Uterus (tissue), 4 donors: ENCODE data around the gene MTPN. TPM values are rescaled to one million over a fixed set of nuclear protein-coding genes. Genes with fewer than 3 reads are reported as not detected.

Experiments
- DNase-seq, 2 donors: peaks; one replicate each; pipeline ENCODE4 v3.0.0-alpha.2; 2019 to 2020
- H3K27ac ChIP-seq, 2 donors: fragments of 200-600 bp; sonication (generic); 1 replicate in 1 of 2; 2 replicates in 1 of 2; pipeline ENCODE4 v1.5.1; 2016 to 2018
- H3K27me3 ChIP-seq, 2 donors: fragments of 200-600 bp; sonication (generic); one replicate each; pipeline ENCODE4 v1.5.1; 2018 to 2019; ENCODE audit warnings: control low read depth in 1 of 2
- H3K36me3 ChIP-seq, 2 donors: fragments of 200-600 bp; sonication (generic); one replicate each; pipeline ENCODE4 v1.5.1; 2019; ENCODE audit warnings: control low read depth in 1 of 2
- H3K4me1 ChIP-seq, 2 donors: fragments of 200-600 bp; sonication (generic); one replicate each; pipeline ENCODE4 v1.5.1; 2018 to 2019; ENCODE audit warnings: control low read depth in 1 of 2
- H3K4me3 ChIP-seq, 2 donors: fragments of 200-600 bp; sonication (generic); 1 replicate in 1 of 2; 2 replicates in 1 of 2; pipeline ENCODE4 v1.5.1; 2018 to 2019; ENCODE audit warnings: mild to moderate bottlenecking in 1 of 2
- H3K9me3 ChIP-seq, 2 donors: fragments of 200-600 bp; sonication (generic); one replicate each; pipeline ENCODE4 v1.5.1; 2019; ENCODE audit warnings: control low read depth in 1 of 2
- CTCF ChIP-seq, 4 experiments: fragments of 200-600 bp in 2 of 4; fragments of 450-650 bp in 2 of 4; sonication (generic) in 2 of 4; IDR thresholded peaks; one replicate each; pipeline ENCODE4 v1.5.1; 2016 to 2019; ENCODE audit warnings: antibody characterized with exemption in 4 of 4, mild to moderate bottlenecking in 2 of 4, moderate library complexity in 1 of 4
- POLR2A ChIP-seq, 2 donors: fragments of 450-650 bp; IDR thresholded peaks; one replicate each; pipeline ENCODE4 v1.6.1; 2016; ENCODE audit warnings: antibody characterized with exemption in 2 of 2, mild to moderate bottlenecking in 1 of 2, moderate library complexity in 1 of 2
- intact Hi-C: fragments of 100-400 bp; cut with DNase I; formaldehyde crosslinking; loops from one replicate; pipeline ENCODE4 v1.15.1; 2023; ENCODE audit warnings: low total_unique reads
- total RNA-seq, 4 donors: library from RNA; depleted of rRNA in 3 of 4; stranded (reverse); fragments of >200 nt in 3 of 4; gene quantifications; one replicate each; pipeline versions ENCODE4 v1.1.0 to v1.2.4, GENCODE V29; 2014 to 2023
- donor health status: DM: yes; HTN: yes; CAD: no.

MTPN gene
- total RNA-seq, 4 donors from 2014 or later = 53.8 to 125 (median 76.8) TPM

- Histone ChIP-seq H3K9me3 (no peaks in the 10 kb centered on the region), H3K36me3 (no peaks in the 10 kb centered on the region), H3K4me3 (no peak overlapping the region), H3K4me1 (peaks cover 0 to 3% of the 10 kb centered on the region in 2 donors), H3K27me3 (no peaks in the 10 kb centered on the region), H3K27ac (peak overlapping the region in 1 of 2 donors; percentile 59)
- intact Hi-C loops = loop anchor here (10.0 kb wide), 1 partner anchor 314 kb away; the partner anchor contains the start of gene STMP1
- peak; percentile 17 to 30 for DNase-seq
- TF ChIP-seq POLR2A (IDR thresholded peaks at IDR 0.05) (no peak), CTCF (IDR thresholded peaks at IDR 0.05) (no peak)
Measured at GRCh38 chr7:135978624-135979023, 1.5 kb upstream of the MTPN start.

GRCh38 chr7:135977742-135978066 lies 545 bp upstream of the MTPN start:
- Histone ChIP-seq H3K4me3 (peak overlapping the region; percentile 71 to 91), H3K27ac (peak overlapping the region; percentile 68 to 81), H3K27me3 (no peaks in the 10 kb centered on the region), H3K4me1 (peaks cover 0 to 3% of the 10 kb centered on the region in 2 donors), H3K36me3 (no peaks in the 10 kb centered on the region), H3K9me3 (no peaks in the 10 kb centered on the region)
- DNase-seq = no peak
- TF ChIP-seq POLR2A (IDR thresholded peaks at IDR 0.05) = no peak
- no peak for TF ChIP-seq CTCF (IDR thresholded peaks at IDR 0.05)
- intact Hi-C loops = loop anchor here (10.0 kb wide), 1 partner anchor 313 kb away; the partner anchor contains the start of gene STMP1

- no peak for DNase-seq
- Histone ChIP-seq H3K4me3 (peak overlapping the region; percentile 71 to 91), H3K27me3 (no peaks in the 10 kb centered on the region), H3K9me3 (no peaks in the 10 kb centered on the region), H3K4me1 (peaks cover 0 to 3% of the 10 kb centered on the region in 2 donors), H3K36me3 (no peaks in the 10 kb centered on the region), H3K27ac (peak overlapping the region; percentile 68 to 81)
- intact Hi-C loops = loop anchor here (10.0 kb wide), 1 partner anchor 312 kb away; the partner anchor contains the start of gene STMP1
- TF ChIP-seq POLR2A (IDR thresholded peaks at IDR 0.05) (no peak), CTCF (IDR thresholded peaks at IDR 0.05) (no peak)
Measured at GRCh38 chr7:135976312-135977006, 700 bp downstream of the MTPN start.

GRCh38 chr7:135975166-135975565 lies 2.0 kb downstream of the MTPN start:
- TF ChIP-seq POLR2A (IDR thresholded peaks at IDR 0.05) = no peak
- no peak for TF ChIP-seq CTCF (IDR thresholded peaks at IDR 0.05)
- Histone ChIP-seq H3K36me3 (no peaks in the 10 kb centered on the region), H3K27me3 (no peaks in the 10 kb centered on the region), H3K4me1 (peaks cover 0 to 3% of the 10 kb centered on the region in 2 donors), H3K4me3 (no peak overlapping the region), H3K9me3 (no peaks in the 10 kb centered on the region), H3K27ac (no peak overlapping the region)
- no peak for DNase-seq
- intact Hi-C loops = loop anchor here (10.0 kb wide), 1 partner anchor 310 kb away; the partner anchor contains the start of gene STMP1

GRCh38 chr7:135974667-135975066 lies 2.5 kb downstream of the MTPN start:
- no peak overlapping the region for H3K4me3 ChIP-seq
- TF ChIP-seq CTCF (IDR thresholded peaks at IDR 0.05) = no peak
- TF ChIP-seq POLR2A (IDR thresholded peaks at IDR 0.05) = no peak
- H3K36me3 ChIP-seq = no peaks in the 10 kb centered on the region
- no peak overlapping the region for H3K27ac ChIP-seq
- no peak for DNase-seq
- H3K4me1 ChIP-seq = peaks cover 0 to 3% of the 10 kb centered on the region in 2 donors
- no peaks in the 10 kb centered on the region for H3K9me3 ChIP-seq
- no peaks in the 10 kb centered on the region for H3K27me3 ChIP-seq
- intact Hi-C loops = loop anchor here (10.0 kb wide), 1 partner anchor 310 kb away; the partner anchor contains the start of gene STMP1
